ENCODE measurements around the gene DIP2B. TPM values are rescaled to one million over a fixed set of nuclear protein-coding genes. Genes with fewer than 3 reads are reported as not detected.

The DIP2B gene
- total RNA-seq, 1 experiment from 2014 or later: 30.2 TPM

DNA sequence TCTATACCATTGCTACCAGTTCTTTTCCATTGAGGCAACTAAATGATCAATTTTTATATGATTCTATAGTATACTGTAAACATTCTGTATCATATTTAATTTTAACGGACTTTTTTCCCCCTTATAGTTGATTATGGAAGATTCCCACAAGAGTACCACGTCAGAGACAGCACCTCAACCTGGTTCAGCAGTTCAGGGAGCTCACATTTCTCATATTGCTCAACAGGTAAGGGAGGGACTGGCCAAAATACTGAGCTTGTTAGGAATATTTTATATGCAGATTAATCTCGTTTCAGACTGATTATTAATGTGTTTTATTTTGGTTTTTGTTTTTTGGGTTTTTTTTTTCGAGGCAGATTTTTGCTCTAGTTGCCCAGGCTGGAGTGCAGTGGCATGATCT, 275.2 kb downstream of the DIP2B start:
- intact Hi-C loops (cut with micrococcal nuclease; ENCODE audit: unreplicated experiment) (no loop called here), in situ Hi-C loops (cut with HindIII; ENCODE audit: low pct_unique_long_range_greater_than_20kb, low sequenced_read_pairs) (no loop called here)
- Histone ChIP-seq H3K4me1 (ENCODE audit: control insufficient read depth, insufficient read depth, low read length) (no peaks in the 10 kb centered on the region), H3K9me3 (ENCODE audit: control insufficient read depth, insufficient read depth, low read depth, low read length) (no peaks in the 10 kb centered on the region), H3K27me3 (ENCODE audit: control insufficient read depth, insufficient read depth, low read length) (no peaks in the 10 kb centered on the region), H3K27ac (ENCODE audit: low read length) (no peak overlapping the region), H3K4me3 (ENCODE audit: low read depth in 2 of 2, low read length in 2 of 2) (no peak overlapping the region), H3K36me3 (ENCODE audit: control insufficient read depth, insufficient read depth, low read length) (no peaks in the 10 kb centered on the region)
- ChIA-PET CTCF (no interaction called here), POLR2A (no interaction called here)
- TF ChIP-seq TCF7L2 (IDR thresholded peaks at IDR 0.05; ENCODE audit: low read depth, low read length) (no peak), SIN3A (IDR thresholded peaks at IDR 0.05; ENCODE audit: borderline replicate concordance, insufficient read depth, low read depth, low read length) (no peak), POLR2AphosphoS5 (IDR thresholded peaks at IDR 0.05; ENCODE audit: low read depth, low read length) (no peak)
- TF ChIP-seq, protein P1, sequence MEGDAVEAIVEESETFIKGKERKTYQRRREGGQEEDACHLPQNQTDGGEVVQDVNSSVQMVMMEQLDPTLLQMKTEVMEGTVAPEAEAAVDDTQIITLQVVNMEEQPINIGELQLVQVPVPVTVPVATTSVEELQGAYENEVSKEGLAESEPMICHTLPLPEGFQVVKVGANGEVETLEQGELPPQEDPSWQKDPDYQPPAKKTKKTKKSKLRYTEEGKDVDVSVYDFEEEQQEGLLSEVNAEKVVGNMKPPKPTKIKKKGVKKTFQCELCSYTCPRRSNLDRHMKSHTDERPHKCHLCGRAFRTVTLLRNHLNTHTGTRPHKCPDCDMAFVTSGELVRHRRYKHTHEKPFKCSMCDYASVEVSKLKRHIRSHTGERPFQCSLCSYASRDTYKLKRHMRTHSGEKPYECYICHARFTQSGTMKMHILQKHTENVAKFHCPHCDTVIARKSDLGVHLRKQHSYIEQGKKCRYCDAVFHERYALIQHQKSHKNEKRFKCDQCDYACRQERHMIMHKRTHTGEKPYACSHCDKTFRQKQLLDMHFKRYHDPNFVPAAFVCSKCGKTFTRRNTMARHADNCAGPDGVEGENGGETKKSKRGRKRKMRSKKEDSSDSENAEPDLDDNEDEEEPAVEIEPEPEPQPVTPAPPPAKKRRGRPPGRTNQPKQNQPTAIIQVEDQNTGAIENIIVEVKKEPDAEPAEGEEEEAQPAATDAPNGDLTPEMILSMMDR (IDR thresholded peaks at IDR 0.05): no peak
- TF ChIP-seq, protein P2, sequence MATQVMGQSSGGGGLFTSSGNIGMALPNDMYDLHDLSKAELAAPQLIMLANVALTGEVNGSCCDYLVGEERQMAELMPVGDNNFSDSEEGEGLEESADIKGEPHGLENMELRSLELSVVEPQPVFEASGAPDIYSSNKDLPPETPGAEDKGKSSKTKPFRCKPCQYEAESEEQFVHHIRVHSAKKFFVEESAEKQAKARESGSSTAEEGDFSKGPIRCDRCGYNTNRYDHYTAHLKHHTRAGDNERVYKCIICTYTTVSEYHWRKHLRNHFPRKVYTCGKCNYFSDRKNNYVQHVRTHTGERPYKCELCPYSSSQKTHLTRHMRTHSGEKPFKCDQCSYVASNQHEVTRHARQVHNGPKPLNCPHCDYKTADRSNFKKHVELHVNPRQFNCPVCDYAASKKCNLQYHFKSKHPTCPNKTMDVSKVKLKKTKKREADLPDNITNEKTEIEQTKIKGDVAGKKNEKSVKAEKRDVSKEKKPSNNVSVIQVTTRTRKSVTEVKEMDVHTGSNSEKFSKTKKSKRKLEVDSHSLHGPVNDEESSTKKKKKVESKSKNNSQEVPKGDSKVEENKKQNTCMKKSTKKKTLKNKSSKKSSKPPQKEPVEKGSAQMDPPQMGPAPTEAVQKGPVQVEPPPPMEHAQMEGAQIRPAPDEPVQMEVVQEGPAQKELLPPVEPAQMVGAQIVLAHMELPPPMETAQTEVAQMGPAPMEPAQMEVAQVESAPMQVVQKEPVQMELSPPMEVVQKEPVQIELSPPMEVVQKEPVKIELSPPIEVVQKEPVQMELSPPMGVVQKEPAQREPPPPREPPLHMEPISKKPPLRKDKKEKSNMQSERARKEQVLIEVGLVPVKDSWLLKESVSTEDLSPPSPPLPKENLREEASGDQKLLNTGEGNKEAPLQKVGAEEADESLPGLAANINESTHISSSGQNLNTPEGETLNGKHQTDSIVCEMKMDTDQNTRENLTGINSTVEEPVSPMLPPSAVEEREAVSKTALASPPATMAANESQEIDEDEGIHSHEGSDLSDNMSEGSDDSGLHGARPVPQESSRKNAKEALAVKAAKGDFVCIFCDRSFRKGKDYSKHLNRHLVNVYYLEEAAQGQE (IDR thresholded peaks at IDR 0.05; ENCODE audit: insufficient read depth in 1 of 2, low read depth in 2 of 2, low read length in 1 of 2): no peak
- DNase-seq (ENCODE audit: low read depth, low spot score) (no peak), ATAC-seq (no peak)
- BruUV-seq (replicated peaks): no TSS peak

GRCh38 chr12:50784501-50784900, 279.7 kb downstream of the DIP2B start:
- POLR2A ChIA-PET: no interaction called here
- intact Hi-C loops (cut with micrococcal nuclease; ENCODE audit: unreplicated experiment) (no loop called here), in situ Hi-C loops (cut with HindIII; ENCODE audit: low pct_unique_long_range_greater_than_20kb, low sequenced_read_pairs) (no loop called here)
- no peaks in the 10 kb centered on the region for H3K27me3 ChIP-seq (ENCODE audit: control insufficient read depth, insufficient read depth, low read length)
- DNase-seq (ENCODE audit: low read depth, low spot score) (no peak), ATAC-seq (no peak)
- TF ChIP-seq POLR2AphosphoS5 (IDR thresholded peaks at IDR 0.05; ENCODE audit: low read depth, low read length): no peak
- no peak for TF ChIP-seq TCF7L2 (IDR thresholded peaks at IDR 0.05; ENCODE audit: low read depth, low read length)
- TF ChIP-seq, protein P2 (IDR thresholded peaks at IDR 0.05; ENCODE audit: insufficient read depth in 1 of 2, low read depth in 2 of 2, low read length in 1 of 2): no peak
- no peak for TF ChIP-seq SIN3A (IDR thresholded peaks at IDR 0.05; ENCODE audit: borderline replicate concordance, insufficient read depth, low read depth, low read length)
- TF ChIP-seq, protein P1 (IDR thresholded peaks at IDR 0.05): no peak
- no peaks in the 10 kb centered on the region for H3K36me3 ChIP-seq (ENCODE audit: control insufficient read depth, insufficient read depth, low read length)
- no TSS peak for BruUV-seq (replicated peaks)
- H3K9me3 ChIP-seq (ENCODE audit: control insufficient read depth, insufficient read depth, low read depth, low read length): no peaks in the 10 kb centered on the region
- CTCF ChIA-PET: no interaction called here
- no peak overlapping the region for H3K4me3 ChIP-seq (ENCODE audit: low read depth in 2 of 2, low read length in 2 of 2)
- H3K4me1 ChIP-seq (ENCODE audit: control insufficient read depth, insufficient read depth, low read length): peaks cover 7% of the 10 kb centered on the region; the same call in 1 of the 2 replicates
- no peak overlapping the region for H3K27ac ChIP-seq (ENCODE audit: low read length)

All from Panc1 (cell line).